ENCODE data around the gene AZU1.
"Not testable (repeated sequence)": the region's sequence is repeated elsewhere in the genome, so short reads cannot be mapped to it uniquely, and the experiment has no call there.

The AZU1 gene

GRCh38 chr19:810883-811489 is 16.7 kb upstream of the AZU1 start:
- DNase-seq = no peak

- no peak for DNase-seq
Observed at GRCh38 chr19:811506-812048, 16.1 kb upstream of the AZU1 start.

GRCh38 chr19:812049-812746 is 15.4 kb upstream of the AZU1 start:
- DNase-seq = no peak

GRCh38 chr19:812747-813218 is 14.9 kb upstream of the AZU1 start:
- no peak for DNase-seq

GRCh38 chr19:813219-814151 is 14.2 kb upstream of the AZU1 start:
- DNase-seq = no peak

GRCh38 chr19:814152-815078 is 13.2 kb upstream of the AZU1 start:
- no peak for DNase-seq

GRCh38 chr19:815079-815774 is 12.4 kb upstream of the AZU1 start:
- DNase-seq = no peak

GRCh38 chr19:815775-816499 is 11.7 kb upstream of the AZU1 start:
- DNase-seq = no peak

GRCh38 chr19:816500-816857 is 11.2 kb upstream of the AZU1 start:
- no peak for DNase-seq

GRCh38 chr19:820212-820611 is 7.4 kb upstream of the AZU1 start:
- DNase-seq = not testable (repeated sequence)

- DNase-seq = no peak
Observed at GRCh38 chr19:821231-821824, 6.3 kb upstream of the AZU1 start.

- no peak for DNase-seq
Observed at GRCh38 chr19:821825-822503, 5.7 kb upstream of the AZU1 start, which contains the start of gene PLPPR3. Gene PLPPR3, minus strand, starts transcription at chr19:821955. Its CDS starts 396 bp downstream, at chr19:821559.

- DNase-seq = no peak
Observed at GRCh38 chr19:823565-824121, 4.0 kb upstream of the AZU1 start.

- no peak for DNase-seq
Observed at GRCh38 chr19:824885-825284, 2.8 kb upstream of the AZU1 start.

GRCh38 chr19:825897-826644 is 1.6 kb upstream of the AZU1 start:
- DNase-seq = no peak

GRCh38 chr19:827314-827709 is 325 bp upstream of the AZU1 start:
- DNase-seq = no peak

GRCh38 chr19:829129-829758 is 1.6 kb downstream of the AZU1 start:
- DNase-seq = no peak
